Astrocyte of the spinal cord (primary cell): ENCODE data around the gene CNTN2.

Experiments used
- DNase-seq: peaks from one replicate; pipeline ENCODE4 v3.0.0; 2011; ENCODE audit warnings: low read depth, low spot score
- H3K4me3 ChIP-seq: 2 replicates; pipeline ENCODE4 v1.5.1; 2011; ENCODE audit warnings: low read depth, mild to moderate bottlenecking, low read length, moderate library complexity
- in situ Hi-C: cut with HindIII; loops from 2 replicates; pipeline ENCODE4 v1.10.0; 2017; ENCODE audit warnings: low sequenced_read_pairs
- TF ChIP-seq, protein P1 (sequence below): IDR thresholded peaks from 2 replicates; pipeline ENCODE4 v1.5.1; 2012; ENCODE audit warnings: low read depth, mild to moderate bottlenecking, low read length, inconsistent platforms

The CNTN2 gene

DNA sequence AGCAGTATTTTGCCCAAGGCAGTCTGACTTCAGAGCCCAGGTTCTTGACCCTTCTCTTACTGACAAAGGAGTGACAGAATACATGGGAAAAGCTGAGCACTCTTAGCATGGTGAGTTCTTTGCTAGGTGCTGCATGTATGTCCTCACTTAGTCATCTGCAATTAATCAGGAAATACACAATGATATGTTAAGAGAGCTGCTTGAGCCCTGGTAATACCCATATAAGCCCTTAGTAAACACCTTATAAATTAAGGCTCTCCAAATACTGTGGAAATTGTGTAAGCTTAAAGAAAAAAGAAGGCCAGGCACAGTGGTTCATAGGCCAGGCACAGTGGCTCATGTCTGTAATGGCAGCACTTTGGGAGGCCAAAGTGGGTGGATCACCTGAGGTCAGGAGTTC, 55.2 kb downstream of the CNTN2 start:
- in situ Hi-C loops, result no loop called here
- TF ChIP-seq, protein P1, sequence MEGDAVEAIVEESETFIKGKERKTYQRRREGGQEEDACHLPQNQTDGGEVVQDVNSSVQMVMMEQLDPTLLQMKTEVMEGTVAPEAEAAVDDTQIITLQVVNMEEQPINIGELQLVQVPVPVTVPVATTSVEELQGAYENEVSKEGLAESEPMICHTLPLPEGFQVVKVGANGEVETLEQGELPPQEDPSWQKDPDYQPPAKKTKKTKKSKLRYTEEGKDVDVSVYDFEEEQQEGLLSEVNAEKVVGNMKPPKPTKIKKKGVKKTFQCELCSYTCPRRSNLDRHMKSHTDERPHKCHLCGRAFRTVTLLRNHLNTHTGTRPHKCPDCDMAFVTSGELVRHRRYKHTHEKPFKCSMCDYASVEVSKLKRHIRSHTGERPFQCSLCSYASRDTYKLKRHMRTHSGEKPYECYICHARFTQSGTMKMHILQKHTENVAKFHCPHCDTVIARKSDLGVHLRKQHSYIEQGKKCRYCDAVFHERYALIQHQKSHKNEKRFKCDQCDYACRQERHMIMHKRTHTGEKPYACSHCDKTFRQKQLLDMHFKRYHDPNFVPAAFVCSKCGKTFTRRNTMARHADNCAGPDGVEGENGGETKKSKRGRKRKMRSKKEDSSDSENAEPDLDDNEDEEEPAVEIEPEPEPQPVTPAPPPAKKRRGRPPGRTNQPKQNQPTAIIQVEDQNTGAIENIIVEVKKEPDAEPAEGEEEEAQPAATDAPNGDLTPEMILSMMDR, result no peak
- no peak overlapping the region for H3K4me3 ChIP-seq
- DNase-seq, result no peak

DNA sequence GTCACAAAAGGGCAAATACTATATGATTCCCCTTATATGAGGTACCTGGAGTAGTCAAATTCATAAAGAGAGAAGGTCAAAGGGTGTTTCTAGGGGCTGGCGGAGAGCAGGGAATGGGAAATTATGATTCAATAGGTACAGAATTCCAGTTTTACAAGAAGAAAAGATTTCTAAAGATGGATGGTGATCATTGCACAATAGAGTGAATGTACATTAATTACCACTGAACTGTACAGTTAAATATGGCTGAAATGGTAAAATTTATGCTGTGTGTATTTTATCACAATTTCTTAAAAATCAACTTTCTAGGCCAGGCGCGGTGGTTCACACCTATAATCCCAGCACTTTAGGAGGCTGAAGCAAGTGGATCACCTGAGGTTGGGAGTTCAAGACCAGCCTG, 59.4 kb downstream of the CNTN2 start:
- no peak overlapping the region for H3K4me3 ChIP-seq
- in situ Hi-C loops, result no loop called here
- TF ChIP-seq, protein P1, result no peak
- DNase-seq, result no peak

DNA sequence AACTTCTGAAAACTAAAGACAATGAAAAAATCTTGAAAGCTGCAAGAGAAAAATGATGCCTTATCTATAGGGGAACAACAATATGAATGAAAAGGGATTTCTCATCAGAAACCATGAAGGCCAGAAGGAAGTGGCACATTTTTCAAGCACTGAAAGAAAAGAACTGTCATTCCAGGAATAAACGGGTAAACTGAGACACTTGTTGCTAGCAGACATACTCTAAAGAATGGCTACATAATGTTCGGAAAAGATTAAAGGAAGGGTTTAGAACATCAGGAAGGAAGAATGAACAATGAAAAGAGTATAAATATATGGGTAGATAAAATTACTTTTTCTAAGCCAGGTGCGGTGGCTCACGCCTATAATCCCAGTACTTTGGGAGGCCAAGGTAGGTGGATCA, 64.3 kb downstream of the CNTN2 start:
- no peak overlapping the region for H3K4me3 ChIP-seq
- no peak for DNase-seq
- TF ChIP-seq, protein P1, result no peak
- in situ Hi-C loops, result no loop called here

DNA sequence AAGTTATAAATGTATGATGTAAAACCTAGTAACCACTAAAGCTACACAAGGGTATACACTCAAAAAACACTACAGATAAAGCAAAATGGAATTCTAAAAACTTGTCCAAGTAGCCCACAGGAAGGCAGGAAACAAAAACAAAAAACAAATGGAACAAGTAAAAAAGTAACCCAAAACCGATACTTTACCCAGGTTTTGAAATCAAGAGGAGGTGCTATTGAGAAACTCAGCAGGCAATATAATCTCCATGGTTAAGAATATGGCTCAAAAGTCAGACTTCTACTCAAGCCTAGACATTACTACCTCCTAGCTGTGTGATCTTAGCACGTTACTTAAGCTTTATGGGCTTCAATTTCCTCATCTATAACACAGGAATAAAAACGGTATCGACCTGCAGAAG, 65.5 kb downstream of the CNTN2 start:
- DNase-seq, result no peak
- TF ChIP-seq, protein P1, result no peak
- in situ Hi-C loops, result no loop called here
- no peak overlapping the region for H3K4me3 ChIP-seq

DNA sequence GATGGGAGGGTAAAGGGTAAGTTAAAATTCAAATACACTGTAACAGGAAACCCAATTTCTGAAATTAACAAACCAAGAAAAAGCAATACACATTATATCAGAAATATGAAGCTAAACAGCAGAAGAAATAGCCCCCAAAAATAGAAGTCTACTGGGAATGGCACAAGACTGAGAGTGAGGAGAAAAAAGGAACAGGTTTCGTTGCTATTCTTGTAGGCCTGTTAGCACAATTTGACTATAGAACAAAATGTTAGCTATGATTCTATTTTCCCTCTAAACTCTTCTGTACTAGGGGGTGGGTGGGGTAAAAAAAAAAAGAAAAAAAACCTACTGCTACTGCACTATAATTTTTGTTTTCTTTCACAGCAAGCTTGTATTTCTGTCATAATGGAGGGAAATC, 66.3 kb downstream of the CNTN2 start:
- no peak for DNase-seq
- no peak overlapping the region for H3K4me3 ChIP-seq
- TF ChIP-seq, protein P1, result no peak
- in situ Hi-C loops, result no loop called here

DNA sequence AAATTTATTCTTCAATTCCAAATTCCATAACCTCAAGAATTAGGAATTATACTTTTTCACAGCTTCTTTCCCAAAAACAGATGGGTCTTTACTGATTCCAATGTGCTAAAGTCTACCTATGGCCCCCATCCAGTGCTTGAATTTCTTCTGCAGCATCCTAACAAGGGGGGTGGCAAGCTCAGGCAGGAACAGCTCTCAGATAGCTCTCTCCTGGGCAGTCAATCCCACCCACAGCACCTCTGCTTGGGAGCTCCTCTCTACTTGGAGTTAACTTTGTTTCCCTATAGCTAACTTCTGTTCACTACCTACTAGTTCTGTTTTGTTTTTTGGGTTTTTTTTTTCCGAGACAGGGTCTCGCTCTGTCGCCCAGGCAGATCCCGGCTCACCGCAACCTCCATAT, 66.7 kb downstream of the CNTN2 start:
- TF ChIP-seq, protein P1, result no peak
- no peak overlapping the region for H3K4me3 ChIP-seq
- no peak for DNase-seq
- in situ Hi-C loops, result no loop called here

DNA sequence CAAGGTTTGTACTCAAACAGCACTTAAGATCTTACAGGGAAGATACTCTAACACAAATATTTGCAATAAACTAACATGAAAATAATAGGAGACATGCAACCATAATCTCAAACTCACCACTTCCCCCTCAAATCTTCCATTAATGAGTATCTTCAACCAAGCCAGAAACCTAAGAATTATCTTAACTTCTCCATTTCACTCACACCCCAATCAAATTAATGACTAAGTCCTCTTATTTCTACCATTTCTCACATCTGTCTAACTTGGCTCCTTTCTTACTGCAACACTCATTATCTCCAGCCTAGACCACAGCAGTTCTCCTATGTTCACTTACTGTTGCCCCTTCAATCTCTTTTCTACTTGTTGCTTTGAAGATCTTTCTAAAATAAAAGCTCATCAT, 68.3 kb downstream of the CNTN2 start:
- in situ Hi-C loops, result no loop called here
- TF ChIP-seq, protein P1, result no peak
- no peak overlapping the region for H3K4me3 ChIP-seq
- no peak for DNase-seq
